ENCODE measurements around the gene CLNK.

GRCh38 chr4:10577508-10578426 is 106.8 kb downstream of the CLNK start:
- TF ChIP-seq CTCF (IDR thresholded peaks at IDR 0.05), result no peak
- no peak for TF ChIP-seq POLR2A (IDR thresholded peaks at IDR 0.05)

Measured in esophagus squamous epithelium (tissue), 4 donors.